NCI-H82 treated with DMSO at 0.1 percent for 48 hours (cell line): ENCODE data around the gene GRAMD1B.

Experiments used
- DNase-seq: peaks from one replicate; lab custom pipeline; 2025; ENCODE audit not compliant: unreplicated experiment; lab: John Stamatoyannopoulos, UW

Gene GRAMD1B

DNA sequence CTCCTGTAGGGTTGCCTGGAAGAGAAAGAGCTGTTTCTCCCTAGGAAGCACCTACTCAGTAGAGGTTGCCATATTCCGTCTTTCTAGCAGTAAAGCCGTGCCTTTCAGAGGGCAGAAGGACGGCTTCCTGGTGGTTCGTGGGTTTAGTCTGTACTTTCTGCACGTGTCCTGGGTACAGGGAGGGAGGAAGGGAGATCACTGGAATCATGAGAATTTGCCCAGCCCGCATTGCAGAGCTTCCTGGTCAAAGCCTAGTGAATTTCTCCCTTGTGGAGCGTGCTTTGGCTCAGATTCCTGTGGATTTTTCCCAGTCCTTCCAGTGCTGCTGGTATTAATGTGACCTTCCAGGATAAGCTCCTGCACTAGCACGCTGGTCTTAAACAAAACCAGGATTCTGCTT lies 44.9 kb downstream of the GRAMD1B start:
- no peak for DNase-seq

DNA sequence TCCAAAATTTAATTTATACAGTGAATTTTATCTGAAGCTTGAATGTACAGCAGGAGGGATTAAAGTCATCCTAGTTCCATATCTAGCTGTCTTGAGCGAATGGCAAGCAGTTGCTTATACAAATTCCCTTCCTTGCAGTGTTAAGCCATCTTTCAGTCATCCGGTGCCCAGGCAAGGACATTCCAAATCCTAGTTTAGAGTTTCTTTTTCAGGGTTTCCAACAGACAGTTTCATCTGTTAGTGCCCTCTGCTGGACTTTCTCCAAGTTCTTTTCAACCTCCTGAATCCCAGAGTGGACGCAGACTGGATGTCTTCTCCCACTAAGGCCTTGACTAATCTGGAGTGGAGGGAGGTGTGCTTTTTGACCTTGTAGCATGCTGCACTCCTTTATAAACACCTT lies 45.4 kb downstream of the GRAMD1B start:
- DNase-seq = peak; percentile 46

DNA sequence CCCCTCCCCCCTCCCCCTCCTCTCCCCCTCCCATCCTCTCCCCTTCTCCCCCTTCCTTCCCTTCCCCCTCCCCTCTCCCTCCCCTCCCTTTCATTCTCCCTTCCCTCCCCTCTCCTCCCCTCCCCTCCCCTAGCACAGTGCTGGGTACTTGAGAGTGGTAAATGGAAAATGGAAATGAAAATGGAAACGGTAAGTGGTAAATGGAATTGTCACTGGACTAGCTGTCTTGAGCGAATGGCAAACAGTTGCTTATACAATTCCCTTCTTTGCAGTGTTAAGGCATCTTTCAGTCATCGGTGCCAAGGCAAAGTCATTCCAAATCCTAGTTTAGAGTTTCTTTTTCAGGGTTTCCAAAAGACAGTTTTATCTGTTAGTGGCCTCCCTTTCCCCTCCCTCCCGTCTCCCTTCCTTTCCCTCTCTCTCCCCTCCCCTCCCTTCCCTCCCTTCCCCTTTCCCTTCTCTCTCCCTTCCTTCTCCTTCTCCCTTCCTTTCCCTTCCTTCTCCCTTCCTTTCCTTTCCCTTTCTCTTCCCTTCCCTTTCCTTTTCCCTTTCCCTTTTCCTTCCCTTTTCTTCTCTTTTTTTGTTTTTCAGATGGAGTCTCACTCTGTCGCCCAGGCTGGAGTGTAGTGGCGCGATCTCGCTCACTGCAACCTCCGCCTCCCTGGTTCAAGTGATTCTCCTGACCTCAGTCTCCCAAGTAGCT lies 47.3 kb downstream of the GRAMD1B start:
- DNase-seq = no peak

DNA sequence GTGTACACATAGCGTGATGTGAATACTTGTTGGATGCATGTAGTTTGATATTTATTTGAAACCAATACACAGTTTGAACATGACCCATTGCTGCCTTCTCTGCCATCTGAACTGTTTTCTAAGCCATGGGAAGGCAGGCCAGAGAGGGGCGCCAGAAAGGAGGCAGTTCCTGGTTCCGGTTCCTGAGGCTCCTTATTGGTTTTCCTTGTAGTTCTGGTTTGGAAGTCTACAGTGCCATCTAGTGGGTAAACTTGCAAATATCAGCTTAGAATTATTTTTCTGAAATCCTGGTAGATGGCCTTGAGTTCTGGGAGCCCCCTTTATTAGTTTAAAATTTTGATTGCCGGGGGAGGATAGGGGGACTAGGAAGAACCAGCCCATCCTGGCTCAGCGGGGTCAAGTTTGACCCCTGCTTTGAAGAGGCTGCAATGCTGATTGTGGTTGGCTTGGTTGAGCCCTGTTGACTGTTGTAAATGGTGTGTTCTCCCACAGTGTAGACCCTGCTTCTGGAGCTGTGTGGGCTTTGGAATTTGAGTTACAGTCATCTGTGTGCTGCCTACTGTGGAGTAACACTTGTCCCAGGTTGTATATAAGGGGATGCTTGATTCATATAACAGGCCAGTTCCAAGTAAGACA lies 48.4 kb downstream of the GRAMD1B start:
- peak; percentile 67 for DNase-seq

DNA sequence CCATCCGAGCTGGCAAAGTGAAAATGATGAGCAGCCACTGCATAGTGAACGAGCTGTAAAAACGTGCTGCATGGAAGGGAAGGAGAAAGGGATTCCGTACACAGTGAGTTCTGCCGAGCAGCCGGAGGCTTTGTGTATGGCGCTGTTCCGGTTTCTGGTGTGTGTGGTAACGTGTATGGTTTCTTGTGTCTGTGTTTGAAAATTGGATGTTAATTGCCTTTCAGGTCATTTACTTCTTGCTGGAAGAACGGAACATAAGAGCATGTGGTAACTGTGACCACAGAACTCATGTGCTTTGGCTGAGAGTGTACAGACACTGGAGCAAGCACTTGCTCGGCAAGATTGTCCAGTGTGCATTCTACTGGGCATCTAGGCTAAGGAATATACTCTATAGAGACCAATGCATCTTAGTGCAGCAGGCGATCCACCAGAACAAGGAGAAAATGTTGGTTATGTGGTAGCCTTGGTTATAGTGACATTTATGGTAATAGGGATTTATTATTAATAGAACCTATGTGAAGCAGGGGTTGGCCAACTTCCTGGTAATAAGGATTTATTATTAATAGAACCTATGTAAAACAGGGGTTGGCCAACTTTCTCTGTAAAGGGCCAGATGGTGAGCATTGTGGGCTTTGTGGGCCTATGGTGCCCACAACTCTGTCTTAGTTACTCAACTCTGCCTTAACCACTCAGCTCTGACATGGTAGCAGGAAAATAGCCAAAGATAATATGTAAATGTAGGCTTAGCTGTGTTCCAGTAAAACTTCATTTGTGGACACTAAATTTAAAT lies 49.2 kb downstream of the GRAMD1B start:
- no peak for DNase-seq

DNA sequence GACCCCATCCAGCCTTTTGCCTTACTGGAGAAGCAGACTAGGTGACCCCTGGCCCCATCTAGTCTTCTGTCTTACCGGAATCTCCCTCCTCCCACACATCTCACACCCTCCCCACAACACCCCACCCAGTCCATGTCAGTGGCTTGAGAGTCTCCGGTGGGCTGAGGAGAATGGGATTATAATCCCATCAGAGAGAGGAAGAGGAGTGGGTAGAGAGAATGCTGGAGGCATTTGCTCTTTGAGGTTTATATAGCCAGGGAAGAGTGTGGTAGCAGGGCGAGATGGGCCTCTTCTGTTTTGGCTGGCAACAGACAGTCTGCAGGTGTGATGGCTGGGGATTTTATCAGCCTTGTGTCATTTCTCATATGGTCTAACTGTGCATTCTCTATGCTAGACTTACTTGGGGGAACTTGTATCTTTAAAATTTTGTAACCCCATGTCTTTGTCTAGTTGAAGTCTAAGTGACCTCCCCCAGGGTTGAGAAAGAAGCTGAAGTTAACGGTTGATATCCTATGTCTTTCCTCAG lies 50.3 kb downstream of the GRAMD1B start:
- no peak for DNase-seq

DNA sequence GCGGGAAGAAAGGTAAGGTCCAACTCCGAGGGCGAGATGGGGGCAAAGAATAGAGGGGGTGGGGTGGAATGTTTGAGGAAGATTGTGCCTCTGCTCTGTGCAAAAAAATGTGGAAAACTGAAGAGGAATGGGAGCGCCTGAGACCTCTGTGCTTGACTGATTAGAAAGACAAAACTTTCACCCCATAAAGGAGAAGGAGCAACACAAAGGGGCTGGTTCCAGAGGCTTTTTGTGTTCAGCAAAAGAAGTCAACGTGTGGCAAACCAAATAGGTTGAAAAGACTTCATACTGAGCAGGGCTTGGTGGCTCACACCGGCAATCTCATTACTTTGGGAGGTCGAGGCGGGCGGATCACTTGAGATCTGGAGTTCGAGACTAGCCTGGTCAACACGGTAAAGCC lies 50.8 kb downstream of the GRAMD1B start:
- no peak for DNase-seq

DNA sequence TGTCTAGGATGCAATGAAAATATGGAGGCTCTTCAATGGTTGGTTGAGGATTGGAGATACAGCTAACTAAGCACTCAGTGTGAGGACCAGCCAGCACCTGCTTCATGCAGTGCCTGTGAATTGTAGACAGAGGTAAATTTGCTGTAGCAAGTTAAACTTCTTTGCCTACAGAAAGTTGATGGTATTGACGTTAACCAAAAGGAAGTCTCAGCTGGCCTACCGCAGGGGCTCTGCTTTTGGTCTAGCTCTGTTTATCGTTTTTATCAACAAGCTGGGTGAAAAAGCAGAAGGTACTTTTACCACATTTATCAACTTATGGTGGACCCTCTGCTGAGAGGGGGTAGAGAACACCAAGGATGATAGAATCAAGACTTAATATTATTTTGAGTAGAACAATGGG lies 51.6 kb downstream of the GRAMD1B start:
- no peak for DNase-seq

DNA sequence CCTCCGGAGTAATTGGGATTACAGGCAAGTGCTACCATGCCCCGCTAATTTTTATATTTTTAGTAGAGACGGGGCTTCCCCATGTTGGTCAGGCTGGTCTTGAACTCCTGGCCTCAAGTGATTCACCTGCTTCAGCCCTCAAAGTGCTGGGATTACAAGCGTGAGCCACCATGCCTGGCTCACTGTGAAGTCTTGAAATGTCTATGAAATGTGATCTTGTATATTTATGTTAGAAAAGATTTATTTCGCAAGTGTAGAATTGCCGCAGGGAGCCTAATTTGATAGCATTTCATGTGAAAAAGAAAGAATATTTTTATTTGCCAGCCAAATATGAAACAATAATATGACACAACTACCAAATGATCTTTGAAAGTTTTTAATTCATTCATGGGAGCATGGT lies 52.1 kb downstream of the GRAMD1B start:
- DNase-seq = no peak

DNA sequence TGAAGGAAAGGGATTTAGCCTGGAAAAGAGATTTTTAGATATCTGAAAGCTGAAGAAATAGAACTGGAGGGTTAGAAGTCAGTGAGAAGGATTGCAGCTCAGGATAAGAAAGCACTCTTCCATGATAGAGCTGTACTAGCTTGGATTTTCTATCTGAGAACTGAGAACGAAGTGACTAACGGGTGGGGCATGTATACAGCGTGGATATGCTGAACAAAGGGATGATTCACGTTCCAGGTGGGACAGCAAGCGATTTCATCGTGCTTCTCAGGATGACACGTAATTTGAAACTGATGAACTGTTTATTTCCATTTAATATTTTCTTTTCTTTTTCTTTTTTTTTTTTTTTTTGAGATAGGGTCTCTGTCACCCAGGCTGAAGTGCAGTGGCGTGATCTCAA lies 53.0 kb downstream of the GRAMD1B start:
- DNase-seq = no peak

DNA sequence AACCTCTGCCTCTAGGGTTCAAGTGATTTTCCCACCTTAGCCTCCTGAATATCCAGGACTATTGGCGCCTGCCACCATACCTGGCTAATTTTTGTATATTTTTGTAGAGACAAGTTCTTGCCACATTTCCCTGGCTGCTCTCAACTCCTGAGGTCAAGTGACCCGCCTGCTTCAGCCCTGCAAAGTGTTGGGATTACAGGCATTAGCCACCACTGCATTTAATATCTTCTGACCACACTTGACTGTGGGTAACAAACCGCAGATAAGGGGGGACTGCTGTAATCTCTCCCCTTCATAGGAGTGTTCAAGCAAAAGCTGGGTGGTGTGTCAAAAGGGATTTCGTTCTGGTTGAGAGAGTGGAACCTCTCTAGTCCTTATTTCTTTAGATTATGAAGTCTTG lies 53.4 kb downstream of the GRAMD1B start:
- no peak for DNase-seq

DNA sequence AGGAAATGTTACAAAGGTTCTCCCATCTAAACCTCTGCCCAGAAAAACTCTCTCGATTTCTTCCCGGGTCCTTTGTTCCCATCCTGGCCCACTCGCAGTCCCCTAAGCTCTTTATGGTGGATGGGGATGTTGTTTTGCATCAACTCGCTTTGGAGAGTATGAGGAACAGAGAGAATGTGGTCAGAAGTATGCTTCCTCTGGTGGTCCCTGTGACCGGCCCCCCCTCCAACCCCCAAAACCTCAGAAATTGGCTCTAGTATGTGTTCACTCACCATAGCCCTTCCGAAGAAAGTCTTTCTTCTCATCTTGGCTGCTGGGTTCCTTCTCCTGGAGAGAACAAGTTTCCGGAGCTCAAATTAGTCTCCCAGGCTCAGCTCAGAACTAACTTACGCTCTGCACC lies 54.4 kb downstream of the GRAMD1B start:
- DNase-seq = no peak

DNA sequence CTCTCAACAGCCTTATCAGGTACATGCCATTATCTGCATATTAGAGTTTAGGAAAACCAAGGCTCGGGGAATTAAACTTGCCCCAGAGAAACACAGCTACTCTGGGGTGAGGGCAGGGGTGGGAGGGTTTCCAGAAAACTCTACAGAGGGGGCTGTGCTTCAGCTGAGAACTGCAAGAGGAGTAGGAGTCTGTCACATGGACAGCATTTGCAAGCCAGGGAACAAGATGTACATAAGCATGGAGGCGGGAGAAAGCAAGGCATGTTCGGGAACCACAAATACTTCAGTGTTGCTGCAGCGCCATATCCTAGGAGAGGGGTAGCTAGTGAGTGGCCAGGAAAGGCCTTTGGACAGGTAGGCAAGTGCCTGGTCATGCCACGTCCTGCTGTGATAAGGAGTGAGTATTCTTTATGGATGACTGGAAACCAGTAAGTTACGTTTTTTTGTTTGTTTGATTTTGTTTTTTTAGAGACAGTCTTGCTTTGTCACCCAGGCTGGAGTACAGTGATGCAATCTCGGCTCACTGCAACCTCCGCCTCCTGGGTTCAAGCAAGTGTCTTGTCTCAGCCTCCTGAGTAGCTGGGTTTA lies 57.2 kb downstream of the GRAMD1B start:
- no peak for DNase-seq

DNA sequence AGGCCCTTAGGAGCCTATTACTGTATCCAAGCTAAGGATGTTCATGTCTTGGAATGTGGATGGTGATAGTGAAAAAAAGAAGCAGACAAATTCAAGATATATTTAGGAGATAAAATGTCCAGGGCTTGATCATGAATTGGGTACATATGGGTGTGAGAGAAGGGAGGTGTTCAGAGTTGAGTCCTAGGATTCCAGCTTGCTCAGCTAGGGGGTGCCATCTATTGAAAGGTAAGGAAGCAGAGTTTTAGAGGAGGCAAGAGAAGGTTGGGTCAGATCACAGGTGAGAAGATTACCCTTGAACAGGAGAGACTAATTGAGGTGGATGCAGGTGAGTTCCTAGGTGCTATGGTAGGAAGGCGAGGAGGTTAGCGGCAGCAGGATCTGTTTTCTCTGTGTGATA lies 60.5 kb downstream of the GRAMD1B start:
- no peak for DNase-seq

DNA sequence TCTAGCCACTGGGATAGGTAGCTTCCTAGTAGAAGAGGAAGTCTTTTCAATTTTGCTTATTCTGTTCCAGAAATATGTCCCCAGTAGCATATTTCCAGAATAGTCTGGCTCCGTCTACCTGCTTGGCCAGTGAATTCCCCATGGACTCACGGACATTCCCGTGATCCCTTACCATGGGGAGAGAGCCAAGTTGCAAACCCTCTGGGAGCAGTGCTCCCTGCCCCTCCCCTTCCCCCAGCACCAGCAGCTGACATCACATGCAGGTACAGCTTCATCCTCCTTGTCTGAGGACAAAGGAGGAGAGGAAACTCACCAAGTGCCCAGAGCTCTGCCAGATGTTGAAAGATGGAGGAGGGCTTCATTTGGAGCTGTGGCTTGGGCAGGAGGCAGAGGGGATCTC lies 61.2 kb downstream of the GRAMD1B start:
- no peak for DNase-seq

DNA sequence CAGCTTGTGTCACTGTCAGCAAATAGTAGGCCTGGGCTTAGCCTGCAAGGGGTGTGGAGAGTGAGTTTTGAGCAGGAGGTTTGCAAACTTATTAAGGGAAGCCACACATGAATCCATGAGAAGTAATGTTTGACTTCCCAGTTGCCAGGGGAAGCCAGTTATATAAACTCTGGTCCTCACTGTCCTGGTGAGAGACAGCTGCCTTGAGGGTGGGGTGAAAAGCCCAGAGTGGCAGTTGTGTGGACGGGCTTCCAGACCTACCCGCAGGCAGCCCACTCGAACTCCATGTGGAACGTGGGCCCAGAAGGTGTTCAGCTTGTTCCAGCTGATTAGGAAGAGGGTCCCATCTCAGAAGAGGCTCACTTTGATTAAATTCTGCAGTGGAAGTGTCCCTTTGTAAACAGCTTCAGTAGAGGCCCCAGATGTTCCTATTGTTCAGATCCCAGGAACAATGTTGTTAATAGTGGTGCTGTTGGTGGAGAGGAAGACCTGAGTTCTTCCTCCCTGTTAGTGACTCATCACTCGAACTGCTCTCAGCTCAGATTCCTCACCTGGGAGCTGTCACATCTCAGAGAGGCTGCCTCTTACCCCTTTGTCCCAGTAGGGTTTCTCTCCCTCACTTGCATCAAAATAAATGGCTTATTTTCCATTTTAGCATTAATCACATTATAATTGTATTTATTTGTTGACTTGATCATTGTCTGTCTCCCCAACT lies 63.4 kb downstream of the GRAMD1B start:
- DNase-seq = no peak

DNA sequence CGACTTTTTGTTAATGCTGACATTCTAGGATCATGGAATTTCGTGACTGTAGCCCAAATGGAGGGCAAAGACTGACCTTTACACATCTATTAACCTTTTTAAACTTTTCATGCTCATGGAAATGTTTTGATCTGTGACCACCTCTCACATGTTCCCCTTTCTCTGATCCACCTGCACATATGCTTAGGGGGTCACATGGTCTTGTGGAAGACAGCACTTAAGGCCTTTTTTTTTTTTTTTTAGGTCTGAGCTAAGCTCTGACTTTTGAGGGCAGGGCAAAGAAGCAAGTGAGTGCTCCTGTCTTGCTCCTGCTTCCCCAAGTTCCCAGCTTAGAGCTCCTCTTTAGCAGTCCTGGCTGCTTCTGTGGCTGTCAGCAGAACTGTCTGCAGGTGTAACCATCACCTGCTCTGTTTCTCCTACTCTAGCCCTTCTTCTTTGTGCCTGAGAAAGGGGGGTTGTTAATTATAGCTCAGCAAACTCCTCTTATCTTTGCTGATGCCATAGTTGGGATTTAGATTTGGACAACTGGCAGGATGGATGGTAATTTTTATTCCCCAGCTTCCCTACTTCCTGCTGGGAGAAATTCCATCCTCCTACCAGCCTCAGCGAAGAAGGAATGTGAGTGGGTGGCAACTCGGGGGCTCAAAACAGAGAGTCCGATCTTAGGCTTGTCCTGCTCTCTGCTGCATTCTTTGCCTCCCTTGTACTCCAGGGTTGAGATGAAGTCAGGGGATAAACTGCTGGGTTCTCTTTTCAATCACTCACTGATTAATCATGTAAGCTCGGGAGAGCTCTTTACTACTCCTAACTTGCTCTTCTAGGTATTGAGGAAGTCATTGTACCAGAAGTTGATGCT lies 64.4 kb downstream of the GRAMD1B start:
- no peak for DNase-seq

DNA sequence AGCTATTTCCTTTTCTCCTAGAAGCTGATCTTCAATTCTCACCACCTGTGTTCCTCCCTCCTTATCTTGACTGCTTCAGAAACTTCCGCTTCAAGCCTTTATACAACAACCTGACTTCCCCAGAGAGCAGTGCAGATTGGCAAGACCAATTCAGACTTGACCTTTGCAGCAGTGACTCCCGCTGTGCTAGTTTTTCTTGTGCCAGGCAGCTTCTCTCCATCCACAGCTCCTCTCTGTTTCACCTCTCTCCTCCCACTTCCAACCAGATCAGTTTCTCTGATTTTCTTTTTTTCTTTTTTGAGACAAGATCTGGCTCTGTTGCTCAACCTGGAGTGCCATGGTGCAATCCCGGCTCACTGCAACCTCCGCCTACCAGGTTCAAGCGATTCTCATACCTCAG lies 74.3 kb downstream of the GRAMD1B start:
- DNase-seq = no peak

DNA sequence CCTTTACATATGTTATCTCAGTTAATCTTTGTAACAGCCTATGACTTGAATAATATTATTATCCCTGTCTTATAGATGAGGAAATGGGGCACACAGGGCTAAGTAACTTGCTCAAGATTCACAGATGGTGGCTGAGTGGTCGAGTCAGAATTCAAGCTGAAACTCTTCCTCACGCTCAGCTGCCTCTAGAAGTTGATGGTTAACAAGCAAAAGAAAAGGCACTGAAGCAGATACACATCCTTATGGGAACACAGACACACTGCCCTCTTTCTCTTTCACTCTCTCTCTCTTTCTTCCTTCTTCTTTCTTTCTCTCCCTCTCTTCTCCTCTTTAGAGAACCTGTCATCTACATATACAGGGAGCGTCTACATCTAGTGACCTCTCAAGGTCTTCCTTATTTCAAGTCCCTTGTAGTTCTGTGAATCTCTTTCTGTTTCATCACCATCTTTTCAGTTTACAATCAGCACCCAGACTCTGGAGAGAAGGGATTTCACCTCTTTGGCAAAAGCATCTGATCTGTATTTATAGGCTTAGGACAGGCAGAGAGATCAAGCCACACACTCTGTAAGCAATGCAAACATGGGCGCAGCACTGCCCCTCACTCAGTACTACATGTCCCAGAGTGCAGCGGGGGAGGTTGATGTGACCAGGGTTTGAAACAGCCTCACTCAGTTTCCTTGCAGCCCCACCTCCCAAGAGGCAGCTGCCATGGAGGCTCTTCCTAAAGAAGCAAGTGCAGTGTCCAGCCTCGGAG lies 75.7 kb downstream of the GRAMD1B start:
- peak; percentile 85 for DNase-seq
